ENCODE results near the gene C1orf21. TPM values are rescaled to one million over a fixed set of nuclear protein-coding genes. Genes with fewer than 3 reads are reported as not detected.

Gene C1orf21
- total and polyA plus RNA-seq, 8 donors, result 4.1 to 13.9 (median 7.7) TPM

GRCh38 chr1:184643661-184644060 is 256.8 kb downstream of the C1orf21 start:
- ATAC-seq, result no peak
- no peak for TF ChIP-seq CTCF (IDR thresholded peaks at IDR 0.05)
- intact Hi-C loops (cut with DNase I), result no loop called here
- H3K4me3 ChIP-seq, result no peak overlapping the region
- 7 to 13% methylated on average over 1 of the region's 1 CpG for WGBS, 2 donors
- no peak overlapping the region for H3K27ac ChIP-seq
- no peaks in the 10 kb centered on the region for H3K9me3 ChIP-seq
- no peaks in the 10 kb centered on the region for H3K36me3 ChIP-seq
- H3K27me3 ChIP-seq, result no peaks in the 10 kb centered on the region
- FAIRE-seq, result no peak
- no peaks in the 10 kb centered on the region for H3K4me1 ChIP-seq
- no peak for DNase-seq

- FAIRE-seq (no peak), DNase-seq (no peak), ATAC-seq (no peak)
- Histone ChIP-seq H3K36me3 (no peaks in the 10 kb centered on the region), H3K4me3 (no peak overlapping the region), H3K4me1 (no peaks in the 10 kb centered on the region), H3K9me3 (no peaks in the 10 kb centered on the region), H3K27ac (no peak overlapping the region), H3K27me3 (no peaks in the 10 kb centered on the region)
- intact Hi-C loops (cut with DNase I), result no loop called here
- 94 to 95% methylated on average over 11 of the region's 11 CpGs for WGBS, 2 donors
- no peak for TF ChIP-seq CTCF (IDR thresholded peaks at IDR 0.05)
These were observed 257.9 kb downstream of the C1orf21 start for GRCh38 chr1:184644771-184645170.

GRCh38 chr1:184646178-184646701 is 259.4 kb downstream of the C1orf21 start:
- no peak for ATAC-seq
- no peak for TF ChIP-seq CTCF (IDR thresholded peaks at IDR 0.05)
- intact Hi-C loops (cut with DNase I), result no loop called here
- Histone ChIP-seq H3K27me3 (no peaks in the 10 kb centered on the region), H3K9me3 (no peaks in the 10 kb centered on the region), H3K4me1 (no peaks in the 10 kb centered on the region), H3K4me3 (no peak overlapping the region), H3K27ac (no peak overlapping the region), H3K36me3 (no peaks in the 10 kb centered on the region)
- whole genome bisulfite sequencing, 2 donors, result 74 to 77% methylated on average over 3 of the region's 3 CpGs
- no peak for FAIRE-seq
- DNase-seq, result no peak

- no peaks in the 10 kb centered on the region for H3K27me3 ChIP-seq
- intact Hi-C loops (cut with DNase I), result no loop called here
- ATAC-seq (no peak), FAIRE-seq (no peak), DNase-seq (no peak)
- no peaks in the 10 kb centered on the region for H3K36me3 ChIP-seq
- TF ChIP-seq CTCF (IDR thresholded peaks at IDR 0.05), result no peak
- H3K27ac ChIP-seq, result no peak overlapping the region
- no peaks in the 10 kb centered on the region for H3K9me3 ChIP-seq
- H3K4me1 ChIP-seq, result no peaks in the 10 kb centered on the region
- 88 to 96% methylated on average over 3 of the region's 3 CpGs for WGBS, 2 donors
- H3K4me3 ChIP-seq, result no peak overlapping the region
These were observed 260.0 kb downstream of the C1orf21 start for GRCh38 chr1:184646824-184647223.

GRCh38 chr1:184647471-184647870 is 260.6 kb downstream of the C1orf21 start:
- WGBS, 2 donors, result 78% methylated on average over 4 of the region's 4 CpGs
- Histone ChIP-seq H3K4me3 (no peak overlapping the region), H3K27me3 (no peaks in the 10 kb centered on the region), H3K27ac (no peak overlapping the region), H3K4me1 (no peaks in the 10 kb centered on the region), H3K36me3 (no peaks in the 10 kb centered on the region), H3K9me3 (no peaks in the 10 kb centered on the region)
- DNase-seq (no peak), ATAC-seq (no peak), FAIRE-seq (no peak)
- intact Hi-C loops (cut with DNase I), result no loop called here
- no peak for TF ChIP-seq CTCF (IDR thresholded peaks at IDR 0.05)
